Measurements from ENCODE around the gene PIP5K1C. TPM values are rescaled to one million over a fixed set of nuclear protein-coding genes. Genes with fewer than 3 reads are reported as not detected.
A peak's percentile ranks its signal among the peaks of the same experiment; 100 is the strongest.

The PIP5K1C gene
- total and polyA plus RNA-seq, 8 donors, result 20.2 to 42.2 (median 27.0) TPM

GRCh38 chr19:3736106-3736724 is 35.9 kb upstream of the PIP5K1C start:
- no peak for ATAC-seq
- TF ChIP-seq, protein P1, sequence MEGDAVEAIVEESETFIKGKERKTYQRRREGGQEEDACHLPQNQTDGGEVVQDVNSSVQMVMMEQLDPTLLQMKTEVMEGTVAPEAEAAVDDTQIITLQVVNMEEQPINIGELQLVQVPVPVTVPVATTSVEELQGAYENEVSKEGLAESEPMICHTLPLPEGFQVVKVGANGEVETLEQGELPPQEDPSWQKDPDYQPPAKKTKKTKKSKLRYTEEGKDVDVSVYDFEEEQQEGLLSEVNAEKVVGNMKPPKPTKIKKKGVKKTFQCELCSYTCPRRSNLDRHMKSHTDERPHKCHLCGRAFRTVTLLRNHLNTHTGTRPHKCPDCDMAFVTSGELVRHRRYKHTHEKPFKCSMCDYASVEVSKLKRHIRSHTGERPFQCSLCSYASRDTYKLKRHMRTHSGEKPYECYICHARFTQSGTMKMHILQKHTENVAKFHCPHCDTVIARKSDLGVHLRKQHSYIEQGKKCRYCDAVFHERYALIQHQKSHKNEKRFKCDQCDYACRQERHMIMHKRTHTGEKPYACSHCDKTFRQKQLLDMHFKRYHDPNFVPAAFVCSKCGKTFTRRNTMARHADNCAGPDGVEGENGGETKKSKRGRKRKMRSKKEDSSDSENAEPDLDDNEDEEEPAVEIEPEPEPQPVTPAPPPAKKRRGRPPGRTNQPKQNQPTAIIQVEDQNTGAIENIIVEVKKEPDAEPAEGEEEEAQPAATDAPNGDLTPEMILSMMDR (IDR thresholded peaks at IDR 0.05), result no peak
- no peaks in the 10 kb centered on the region for H3K4me1 ChIP-seq
- no peaks in the 10 kb centered on the region for H3K9me3 ChIP-seq
- DNase-seq, result peak in 1 of 4 donors; percentile 48
- no peak overlapping the region for H3K4me3 ChIP-seq
- H3K36me3 ChIP-seq, result peaks cover 0 to 4% of the 10 kb centered on the region in 2 donors
- H3K27me3 ChIP-seq, result peaks cover 0 to 12% of the 10 kb centered on the region in 2 donors
- no peak overlapping the region for H3K27ac ChIP-seq
- intact Hi-C loops (cut with DNase I), result no loop called here

DNA sequence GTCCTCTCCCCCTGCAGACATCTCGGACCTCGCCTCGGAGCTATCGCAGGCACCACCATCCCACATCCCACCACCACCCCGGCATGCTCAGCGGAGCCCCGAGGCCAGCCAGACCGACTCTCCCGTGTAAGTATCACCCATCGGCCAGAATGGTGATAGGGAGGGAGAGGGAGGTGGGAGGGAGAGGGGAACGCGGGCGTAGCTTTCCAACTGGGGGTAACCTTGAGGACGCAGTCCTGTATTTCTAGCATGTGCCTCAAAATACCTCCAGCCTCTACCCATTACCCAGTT is 34.0 kb upstream of the PIP5K1C start:
- intact Hi-C loops (cut with DNase I), result no loop called here
- no peaks in the 10 kb centered on the region for H3K4me1 ChIP-seq
- no peaks in the 10 kb centered on the region for H3K9me3 ChIP-seq
- no peak overlapping the region for H3K4me3 ChIP-seq
- H3K36me3 ChIP-seq, result no peaks in the 10 kb centered on the region
- peaks cover 0 to 12% of the 10 kb centered on the region in 2 donors for H3K27me3 ChIP-seq
- TF ChIP-seq, protein P1 (IDR thresholded peaks at IDR 0.05), result no peak
- DNase-seq (peak in 1 of 4 donors; percentile 63), ATAC-seq (no peak)
- no peak overlapping the region for H3K27ac ChIP-seq

GRCh38 chr19:3733549-3734309 is 33.5 kb upstream of the PIP5K1C start:
- DNase-seq (peak in 1 of 4 donors; percentile 39), ATAC-seq (no peak)
- Histone ChIP-seq H3K4me1 (no peaks in the 10 kb centered on the region), H3K9me3 (no peaks in the 10 kb centered on the region), H3K4me3 (no peak overlapping the region), H3K27me3 (peaks cover 0 to 12% of the 10 kb centered on the region in 2 donors), H3K36me3 (no peaks in the 10 kb centered on the region), H3K27ac (no peak overlapping the region)
- TF ChIP-seq, protein P1 (IDR thresholded peaks at IDR 0.05), result no peak
- intact Hi-C loops (cut with DNase I), result no loop called here

DNA sequence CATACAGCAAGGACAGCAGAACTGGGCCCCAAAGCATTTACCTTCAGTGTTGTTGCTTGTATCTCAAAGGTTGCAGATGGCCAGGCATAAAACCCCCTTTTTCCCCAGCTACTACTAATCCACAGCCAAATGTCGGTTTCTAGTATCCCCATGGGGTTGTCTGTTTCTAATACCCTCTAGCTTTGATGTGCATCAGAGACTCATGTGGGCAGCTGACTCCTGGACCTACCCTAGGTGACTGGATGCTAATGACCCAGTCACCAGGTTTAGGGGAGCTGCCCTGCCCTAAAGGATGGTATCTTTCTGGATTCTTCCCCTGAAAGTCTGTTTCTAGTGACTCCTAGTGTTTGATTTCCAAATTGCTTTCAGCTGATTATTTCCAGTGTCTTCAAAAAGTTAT is 31.8 kb upstream of the PIP5K1C start:
- no peak for ATAC-seq
- Histone ChIP-seq H3K27ac (no peak overlapping the region), H3K36me3 (no peaks in the 10 kb centered on the region), H3K9me3 (no peaks in the 10 kb centered on the region), H3K4me3 (no peak overlapping the region), H3K27me3 (peaks cover 0 to 12% of the 10 kb centered on the region in 2 donors), H3K4me1 (no peaks in the 10 kb centered on the region)
- no peak for DNase-seq
- intact Hi-C loops (cut with DNase I), result no loop called here
- TF ChIP-seq, protein P1 (IDR thresholded peaks at IDR 0.05), result no peak

GRCh38 chr19:3730457-3730958 is 30.2 kb upstream of the PIP5K1C start:
- DNase-seq, result peak in 1 of 4 donors; percentile 67
- no peaks in the 10 kb centered on the region for H3K9me3 ChIP-seq
- H3K36me3 ChIP-seq, result no peaks in the 10 kb centered on the region
- no peak for ATAC-seq
- TF ChIP-seq, protein P1 (IDR thresholded peaks at IDR 0.05), result no peak
- no peak overlapping the region for H3K4me3 ChIP-seq
- peaks cover 0 to 12% of the 10 kb centered on the region in 2 donors for H3K27me3 ChIP-seq
- intact Hi-C loops (cut with DNase I), result no loop called here
- H3K27ac ChIP-seq, result no peak overlapping the region
- no peaks in the 10 kb centered on the region for H3K4me1 ChIP-seq
